MM.1S (cell line): ENCODE results near the gene UBD.

Experiments
- CTCF ChIP-seq: fragments of 300-600 bp; sonication (generic); IDR thresholded peaks from 2 replicates; pipeline ENCODE4 v1.5.1; 2016; ENCODE audit warnings: antibody characterized with exemption, low read length, mixed read lengths
- EZH2 ChIP-seq: fragments of 300-600 bp; sonication (generic); optimal IDR thresholded peaks from 2 replicates; pipeline ENCODE3; 2017; ENCODE audit warnings: low read depth, mild to moderate bottlenecking, antibody characterized with exemption, low read length, mixed read lengths
- EZH2phosphoT487 ChIP-seq: fragments of 300-600 bp; sonication (generic); IDR thresholded peaks from 2 replicates; pipeline ENCODE4 v1.6.1; 2018; ENCODE audit warnings: antibody characterized with exemption, low read length

DNA sequence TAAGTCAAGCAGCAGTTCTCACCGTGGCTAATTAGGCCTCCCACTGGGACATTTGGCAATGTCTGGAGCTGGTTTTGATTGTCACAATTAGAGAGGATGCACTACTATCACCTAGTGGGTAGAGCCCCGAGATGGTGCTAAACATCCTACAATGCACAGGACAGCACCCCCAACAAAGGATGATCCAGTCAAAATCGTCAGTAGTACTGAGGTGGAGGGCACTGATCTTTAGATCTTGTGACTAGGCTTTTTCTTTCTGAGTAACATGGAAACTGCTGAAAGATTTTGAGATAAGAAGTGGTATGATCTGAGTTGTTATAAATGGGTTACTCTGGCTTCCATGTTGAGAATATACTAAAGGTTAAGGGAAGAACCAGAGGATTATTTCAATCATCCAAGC, 12.0 kb downstream of the UBD start:
- TF ChIP-seq CTCF = no peak
- TF ChIP-seq EZH2phosphoT487 = no peak
- TF ChIP-seq EZH2 = no peak
